ENCODE results near the gene SCTR. TPM values are rescaled to one million over a fixed set of nuclear protein-coding genes. Genes with fewer than 3 reads are reported as not detected.
A peak's percentile ranks its signal among the peaks of the same experiment; 100 is the strongest.

Gene SCTR
- total and polyA plus RNA-seq, 2 of the 13 experiments (the other 11 are each of a cell fraction or from before 2014, with no cell fraction given), result not detected

GRCh38 chr2:119430023-119430498, 94.2 kb downstream of the SCTR start (continued):
- TF ChIP-seq ZNF232 (CRISPR knock-in tag; IDR thresholded peaks at IDR 0.05; ENCODE audit: borderline replicate concordance), result 0 out of 2 replicates have a peak, but pooled peaks have one; percentile 53
- TF ChIP-seq ZNF30 (CRISPR knock-in tag; IDR thresholded peaks at IDR 0.05), result no peak
- 0 out of 2 replicates have a peak, but pooled peaks have one; percentile 42 for TF ChIP-seq NCOA1 (CRISPR knock-in tag; IDR thresholded peaks at IDR 0.05)
- no peak for TF ChIP-seq ZFP82 (CRISPR knock-in tag; IDR thresholded peaks at IDR 0.05; ENCODE audit: borderline replicate concordance)
- 0 out of 2 replicates have a peak, but pooled peaks have one; percentile 39 for TF ChIP-seq PBX3 (CRISPR knock-in tag; IDR thresholded peaks at IDR 0.05; ENCODE audit: borderline replicate concordance)
- no peak for TF ChIP-seq RBAK (CRISPR knock-in tag; IDR thresholded peaks at IDR 0.05)
- TF ChIP-seq ZNF724P (CRISPR knock-in tag; IDR thresholded peaks at IDR 0.05; ENCODE audit: borderline replicate concordance), result 0 out of 2 replicates have a peak, but pooled peaks have one; percentile 15
- TF ChIP-seq SIX4 (CRISPR knock-in tag; IDR thresholded peaks at IDR 0.05), result no peak
- TF ChIP-seq NFYC (CRISPR knock-in tag; IDR thresholded peaks at IDR 0.05), result no peak
- no peak for TF ChIP-seq GMEB1 (CRISPR knock-in tag; IDR thresholded peaks at IDR 0.05; ENCODE audit: borderline replicate concordance)
- TF ChIP-seq KLF6 (CRISPR knock-in tag; IDR thresholded peaks at IDR 0.05), result no peak
- TF ChIP-seq HMGXB4 (CRISPR knock-in tag; IDR thresholded peaks at IDR 0.05; ENCODE audit: borderline replicate concordance in 1 of 2, low read depth in 1 of 2), result no peak
- no peak for TF ChIP-seq SP140L (CRISPR knock-in tag; IDR thresholded peaks at IDR 0.05; ENCODE audit: borderline replicate concordance)
- no peak for TF ChIP-seq SMAD9 (CRISPR knock-in tag; IDR thresholded peaks at IDR 0.05)
- no peak for TF ChIP-seq SAFB2 (CRISPR knock-in tag; IDR thresholded peaks at IDR 0.05; ENCODE audit: borderline replicate concordance, low read depth)
- no peak for TF ChIP-seq MIER3 (CRISPR knock-in tag; IDR thresholded peaks at IDR 0.05; ENCODE audit: borderline replicate concordance)
- TF ChIP-seq TSC22D2 (CRISPR knock-in tag; IDR thresholded peaks at IDR 0.05; ENCODE audit: borderline replicate concordance), result no peak
- TF ChIP-seq STAG1 (CRISPR knock-in tag; IDR thresholded peaks at IDR 0.05), result no peak
- no peak for TF ChIP-seq ZBTB34 (CRISPR knock-in tag; IDR thresholded peaks at IDR 0.05)
- no peak for TF ChIP-seq XBP1 (CRISPR knock-in tag; IDR thresholded peaks at IDR 0.05)
- TF ChIP-seq ZNF782 (CRISPR knock-in tag; IDR thresholded peaks at IDR 0.05; ENCODE audit: borderline replicate concordance), result no peak
- no peak for TF ChIP-seq PBX2 (CRISPR knock-in tag; IDR thresholded peaks at IDR 0.05)
- TF ChIP-seq ZKSCAN8 (CRISPR knock-in tag; IDR thresholded peaks at IDR 0.05; ENCODE audit: borderline replicate concordance), result no peak
- TF ChIP-seq CC2D1A (CRISPR knock-in tag; IDR thresholded peaks at IDR 0.05), result no peak
